ENCODE measurements around the gene EBF3.
A peak's percentile ranks its signal among the peaks of the same experiment; 100 is the strongest.

The EBF3 gene, protein sequence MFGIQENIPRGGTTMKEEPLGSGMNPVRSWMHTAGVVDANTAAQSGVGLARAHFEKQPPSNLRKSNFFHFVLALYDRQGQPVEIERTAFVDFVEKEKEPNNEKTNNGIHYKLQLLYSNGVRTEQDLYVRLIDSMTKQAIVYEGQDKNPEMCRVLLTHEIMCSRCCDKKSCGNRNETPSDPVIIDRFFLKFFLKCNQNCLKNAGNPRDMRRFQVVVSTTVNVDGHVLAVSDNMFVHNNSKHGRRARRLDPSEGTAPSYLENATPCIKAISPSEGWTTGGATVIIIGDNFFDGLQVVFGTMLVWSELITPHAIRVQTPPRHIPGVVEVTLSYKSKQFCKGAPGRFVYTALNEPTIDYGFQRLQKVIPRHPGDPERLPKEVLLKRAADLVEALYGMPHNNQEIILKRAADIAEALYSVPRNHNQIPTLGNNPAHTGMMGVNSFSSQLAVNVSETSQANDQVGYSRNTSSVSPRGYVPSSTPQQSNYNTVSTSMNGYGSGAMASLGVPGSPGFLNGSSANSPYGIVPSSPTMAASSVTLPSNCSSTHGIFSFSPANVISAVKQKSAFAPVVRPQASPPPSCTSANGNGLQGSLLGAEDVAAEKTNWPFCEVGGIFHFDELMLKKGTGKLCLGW

DNA sequence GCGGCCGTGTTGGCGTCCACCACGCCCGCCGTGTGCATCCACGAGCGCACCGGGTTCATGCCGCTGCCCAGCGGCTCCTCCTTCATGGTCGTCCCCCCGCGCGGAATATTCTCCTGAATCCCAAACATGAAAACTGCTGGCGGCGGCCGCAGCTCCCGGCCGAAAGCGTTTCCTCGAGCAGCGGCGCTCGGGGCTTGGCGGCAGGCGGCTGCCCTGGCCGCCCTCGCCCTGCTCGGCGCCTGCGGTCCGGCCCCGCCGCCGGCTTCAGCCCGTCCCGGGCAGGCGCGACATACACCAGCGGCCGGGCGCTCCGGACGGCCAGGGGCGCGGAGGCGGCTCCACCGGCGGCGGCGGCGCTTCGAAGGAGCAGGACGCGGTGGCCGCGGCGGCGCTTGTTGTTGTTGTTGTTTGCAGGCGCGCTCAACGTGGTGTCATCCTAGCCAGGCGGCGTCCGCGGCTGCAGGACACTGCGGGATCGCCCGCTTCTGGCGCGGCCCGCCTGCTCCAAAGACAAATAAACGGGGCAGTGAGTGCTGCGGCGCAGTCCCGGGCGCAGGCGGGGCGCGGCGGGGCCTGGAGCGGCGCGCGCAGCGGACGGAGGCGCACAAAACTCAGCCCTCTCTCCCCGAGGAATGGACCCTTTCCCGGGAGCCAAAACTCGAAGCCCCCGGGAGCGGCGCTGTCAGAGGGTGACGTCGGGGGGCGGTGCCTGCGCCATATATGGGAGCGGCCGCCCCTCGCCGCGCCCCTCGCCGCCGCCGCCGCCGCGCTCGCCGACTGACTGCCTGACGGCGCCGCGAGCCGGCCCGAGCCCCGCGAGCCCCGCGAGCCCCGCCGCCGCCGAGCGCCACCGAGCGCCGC, at the start of gene EBF3:
Gene EBF3 (minus strand): TSS at position 634 of the 861 bp plus-strand sequence. CDS start 506 bp downstream, at position 128.
- DNase-seq, result peak; percentile 56

DNA sequence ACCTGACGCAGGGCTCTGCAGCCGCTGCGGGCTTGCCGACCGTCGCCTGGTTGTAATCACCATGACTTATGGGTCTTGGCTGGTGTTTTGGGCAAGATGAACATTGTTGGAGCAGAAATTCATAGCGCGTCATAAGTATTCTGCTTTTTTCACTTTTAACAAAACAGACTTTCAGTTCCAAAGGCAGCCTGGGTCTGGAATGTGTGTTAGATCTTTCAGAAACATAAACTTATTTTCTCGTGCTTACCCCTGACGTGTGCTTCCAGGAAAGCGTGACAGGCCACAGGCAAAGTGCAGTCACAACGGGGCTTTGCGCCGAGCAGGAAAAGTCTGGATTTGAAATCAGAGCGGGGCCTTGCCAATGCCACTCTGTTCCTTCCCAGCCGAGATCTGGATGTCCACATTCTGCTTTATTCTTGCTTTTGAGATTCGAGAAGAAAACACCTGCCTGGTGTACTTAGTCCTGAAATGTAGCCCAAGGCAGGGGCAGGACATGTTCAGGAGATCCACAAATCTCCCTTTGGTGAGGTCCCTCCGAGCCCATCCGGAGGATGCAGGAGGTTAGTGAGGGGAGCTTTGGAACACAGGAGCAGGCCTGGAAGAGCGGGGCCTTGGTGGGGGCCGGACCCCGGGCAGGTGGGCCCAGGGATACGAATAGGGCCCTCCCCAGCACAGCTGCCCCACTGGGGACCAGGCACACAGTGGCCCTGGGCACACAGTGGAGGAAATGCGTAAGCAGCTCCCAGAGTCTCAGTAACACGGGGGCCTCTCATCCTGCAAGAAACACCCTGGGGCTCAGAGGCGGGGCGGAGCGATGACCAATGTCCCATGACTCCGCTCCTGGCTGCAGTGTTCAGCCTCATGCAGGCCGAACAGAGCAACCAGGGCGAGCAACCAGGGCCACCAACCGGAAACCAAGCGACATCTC, 49.5 kb upstream of the EBF3 start:
- no peak for DNase-seq

DNA sequence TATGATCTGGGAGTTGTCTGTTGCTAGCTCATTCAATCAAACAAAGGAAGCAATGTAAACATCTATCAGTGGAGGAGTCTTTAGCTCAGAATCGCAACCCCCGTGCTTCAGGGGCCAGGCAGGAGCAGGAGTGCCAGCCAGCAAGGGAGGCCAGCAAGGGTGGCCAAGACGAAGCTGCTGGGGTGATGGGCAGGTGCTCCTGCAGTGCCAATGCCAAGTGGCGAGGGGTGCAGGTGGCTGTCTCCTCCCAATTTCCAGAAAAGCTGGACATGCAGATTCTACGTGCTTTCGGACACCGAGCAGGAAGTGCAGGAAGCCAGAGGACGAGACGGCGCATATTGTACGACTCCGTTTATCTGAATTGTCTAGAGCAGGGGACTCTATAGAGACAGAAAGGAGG, 48.1 kb upstream of the EBF3 start:
- DNase-seq, result no peak

DNA sequence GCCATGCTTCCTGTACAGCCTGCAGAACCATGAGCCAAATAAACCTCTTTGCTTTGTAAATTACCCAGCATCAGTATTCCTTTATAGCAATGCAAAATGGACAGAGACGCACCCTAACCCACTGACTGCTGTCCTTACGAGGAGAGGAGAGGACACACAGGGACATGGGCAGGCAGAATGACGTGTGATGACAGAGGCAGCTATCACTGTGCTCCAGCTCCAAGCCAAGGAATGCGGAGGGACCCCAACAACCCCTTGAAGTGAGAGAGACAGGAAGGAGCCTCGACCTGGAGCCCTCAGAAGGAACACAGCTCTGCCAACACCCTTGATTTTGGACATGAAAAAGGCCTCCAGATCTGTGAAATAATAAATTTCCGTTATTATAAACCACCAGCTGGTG, 46.6 kb upstream of the EBF3 start:
- no peak for DNase-seq

DNA sequence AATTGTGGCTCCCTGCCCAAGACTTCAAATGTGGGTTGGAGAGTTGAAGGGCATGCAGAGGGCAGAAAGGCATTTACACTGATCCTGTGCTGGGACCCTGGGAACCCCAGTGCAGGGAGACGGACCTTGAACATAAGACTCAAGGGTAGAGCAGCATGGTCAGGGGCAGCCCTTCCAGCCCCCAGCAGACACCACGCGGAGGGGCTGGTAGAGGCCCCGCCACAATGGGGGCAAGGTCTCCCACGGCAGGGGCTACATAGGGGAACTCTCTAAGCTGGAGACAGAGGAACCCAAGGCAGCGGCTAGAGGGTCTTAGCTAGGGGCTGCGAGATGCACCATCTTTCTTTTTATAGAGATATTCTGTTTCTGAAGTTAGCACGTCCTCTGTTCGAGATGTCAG, 45.2 kb upstream of the EBF3 start:
- DNase-seq, result no peak

DNA sequence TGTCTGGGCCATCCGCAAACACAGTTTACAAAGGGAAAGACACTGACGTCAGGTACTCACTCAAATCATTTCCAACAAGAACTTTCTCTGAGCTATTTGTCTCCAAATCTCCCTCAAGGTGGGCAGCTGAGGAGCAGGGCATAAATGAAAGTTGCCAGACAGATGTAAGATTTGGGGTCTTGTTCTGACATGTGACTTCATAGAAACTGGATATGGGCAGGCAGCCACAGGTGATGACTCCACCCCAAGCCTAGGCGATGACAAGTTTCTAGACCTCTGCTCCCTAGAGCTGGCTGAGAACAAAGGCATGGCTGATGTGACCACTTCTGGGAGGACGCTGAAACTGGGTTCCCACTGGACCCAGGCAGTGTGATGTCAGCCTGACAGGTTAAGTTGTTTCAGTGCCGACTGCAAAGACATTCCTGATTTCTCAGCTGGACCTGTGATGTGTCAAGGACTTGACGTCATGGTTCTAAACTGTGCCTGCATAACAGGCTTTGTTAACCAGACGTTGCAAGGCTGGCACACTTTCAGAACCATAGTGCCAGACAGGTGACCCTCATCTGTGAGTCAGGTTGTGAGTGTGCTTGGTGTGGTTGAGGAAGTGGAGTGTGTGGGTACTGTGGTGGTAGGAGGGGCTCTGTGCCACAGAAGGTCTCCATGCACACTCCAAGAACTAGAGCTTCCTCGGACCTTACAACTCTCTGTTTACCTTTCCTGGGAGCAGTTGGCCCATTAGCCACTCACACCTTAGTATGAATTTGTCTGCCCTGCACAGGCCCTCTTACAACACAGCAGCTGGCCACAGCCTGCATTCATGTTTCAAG, 39.9 kb upstream of the EBF3 start:
- DNase-seq, result no peak

DNA sequence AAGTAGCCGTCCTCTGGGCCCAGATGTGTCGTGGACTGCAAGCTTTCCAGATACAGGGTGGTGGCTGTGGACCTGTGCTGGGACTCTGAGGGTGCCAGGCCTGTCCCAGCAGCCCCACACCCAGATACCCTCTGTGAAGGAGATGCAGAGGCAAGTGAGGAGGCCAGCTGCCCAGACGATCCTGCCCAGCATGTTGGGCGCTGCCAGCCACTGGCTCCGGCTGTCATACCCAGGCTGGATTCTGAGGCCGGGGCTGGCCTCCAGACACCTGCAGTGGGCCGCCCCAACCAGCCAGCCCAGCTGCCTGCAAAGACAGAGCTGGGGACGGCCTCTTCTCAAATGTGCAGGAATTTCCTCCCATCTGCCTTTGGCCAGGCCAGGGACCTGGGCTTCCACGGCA, 39.1 kb upstream of the EBF3 start:
- no peak for DNase-seq

DNA sequence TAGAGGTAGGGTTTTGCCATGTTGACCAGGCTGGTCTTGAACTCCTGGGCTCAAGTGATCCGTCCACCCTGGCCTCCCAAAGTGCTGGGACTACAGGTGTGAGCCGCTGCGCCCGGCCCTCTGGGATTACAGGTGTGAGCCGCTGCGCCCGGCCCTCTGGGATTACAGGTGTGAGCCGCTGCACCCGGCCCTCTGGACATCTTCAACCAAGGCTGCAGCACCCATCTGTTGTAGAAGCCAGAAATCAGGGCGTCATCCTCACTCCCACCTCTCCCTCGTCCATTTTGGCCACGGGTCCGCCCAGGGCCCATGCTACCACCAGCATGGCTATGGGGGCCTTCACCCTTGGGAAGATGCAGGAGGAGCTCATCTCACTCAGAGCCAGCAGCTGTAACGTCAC, 38.5 kb upstream of the EBF3 start:
- DNase-seq, result no peak

DNA sequence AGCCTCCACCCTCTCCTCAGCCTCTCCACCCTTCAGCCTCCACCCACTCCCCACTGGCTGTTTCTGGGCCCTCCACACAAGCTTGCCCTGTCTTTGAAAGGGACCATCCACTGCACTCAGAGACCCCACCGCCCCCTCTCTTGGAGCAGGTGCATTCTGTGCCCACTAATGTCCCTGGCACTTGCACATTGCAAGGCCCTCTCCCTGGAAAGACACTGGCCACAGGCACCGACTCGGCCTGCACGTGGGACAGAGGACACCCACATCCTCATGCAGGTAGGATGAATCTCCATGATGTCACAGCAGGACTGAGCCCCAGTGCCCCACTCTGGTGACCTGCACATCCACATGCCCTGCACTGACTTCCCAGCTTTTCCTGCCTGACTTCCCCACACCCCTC, 36.8 kb upstream of the EBF3 start:
- no peak for DNase-seq

DNA sequence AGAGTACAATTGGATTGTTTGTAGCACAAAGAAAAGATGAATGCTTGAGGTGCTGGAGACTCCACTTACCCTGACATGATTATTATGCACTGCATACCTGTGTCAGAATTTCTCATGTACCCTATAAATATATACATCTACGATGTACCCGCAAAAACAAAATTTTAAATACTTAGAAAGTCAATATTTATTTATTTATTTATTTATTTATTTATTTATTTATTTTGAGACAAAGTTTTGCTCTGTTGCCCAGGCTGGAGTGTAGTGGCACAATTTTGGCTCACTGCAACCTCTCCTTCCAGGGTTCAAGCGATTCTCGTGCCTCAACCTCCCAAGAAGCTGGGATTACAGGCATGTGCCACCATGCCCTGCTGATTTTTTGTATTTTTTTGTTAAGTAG, 35.1 kb upstream of the EBF3 start:
- DNase-seq, result no peak

DNA sequence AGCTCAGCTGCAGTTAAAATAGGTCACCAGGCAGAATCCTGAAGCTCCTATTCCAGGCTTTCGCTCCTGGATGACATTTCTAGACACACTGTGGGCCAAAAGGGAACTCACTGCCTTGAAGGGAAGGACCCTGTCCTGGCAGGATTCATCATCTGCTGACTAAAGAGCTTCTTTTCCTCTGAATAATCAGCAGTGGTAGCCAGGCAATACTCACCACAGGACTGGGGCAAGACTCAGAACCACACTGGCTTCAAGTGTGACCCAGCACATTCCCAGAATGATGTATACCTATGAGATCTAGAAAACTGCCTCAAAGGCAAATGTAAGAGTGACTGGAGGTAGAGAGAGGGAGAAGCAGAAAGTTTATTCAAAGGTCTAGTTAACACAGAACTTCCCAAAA, 29.5 kb upstream of the EBF3 start:
- DNase-seq, result no peak

DNA sequence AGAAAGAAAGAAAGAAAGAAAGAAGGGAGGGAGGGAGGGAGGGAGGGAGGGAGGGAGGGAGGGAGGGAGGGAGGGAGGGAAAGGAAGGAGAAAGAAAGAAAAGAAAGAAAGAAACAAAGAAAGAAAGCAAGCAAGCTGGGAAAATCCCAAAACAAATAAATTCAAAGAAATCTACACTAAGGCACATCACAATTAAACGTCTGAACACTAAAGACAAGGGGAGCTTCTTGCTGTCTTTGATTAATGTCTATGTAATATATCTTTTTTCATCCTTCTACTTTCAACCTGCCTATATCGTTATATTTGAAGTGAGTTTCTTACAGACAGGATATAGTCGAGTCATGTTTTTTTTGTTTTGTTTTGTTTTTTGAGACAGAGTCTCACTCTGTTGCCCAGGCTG, 28.3 kb upstream of the EBF3 start:
- no peak for DNase-seq

DNA sequence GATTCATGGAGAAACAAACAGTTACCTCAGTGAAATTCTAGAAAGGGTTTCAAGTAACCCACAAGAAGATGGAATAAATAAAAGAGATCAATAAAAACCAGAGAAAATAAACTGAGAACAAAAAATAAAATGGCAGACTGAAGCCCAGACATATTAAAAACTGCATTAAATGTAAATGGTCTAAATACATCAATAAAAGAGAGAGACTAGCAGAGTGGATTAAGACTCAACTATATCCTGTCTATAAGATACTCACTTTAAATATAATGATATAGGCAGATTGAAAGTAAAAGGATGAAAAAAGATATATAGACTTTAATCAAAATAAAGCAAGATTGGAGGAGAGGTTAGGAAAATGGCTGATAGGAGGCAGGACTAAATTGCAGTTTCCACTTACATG, 18.8 kb upstream of the EBF3 start:
- no peak for DNase-seq

DNA sequence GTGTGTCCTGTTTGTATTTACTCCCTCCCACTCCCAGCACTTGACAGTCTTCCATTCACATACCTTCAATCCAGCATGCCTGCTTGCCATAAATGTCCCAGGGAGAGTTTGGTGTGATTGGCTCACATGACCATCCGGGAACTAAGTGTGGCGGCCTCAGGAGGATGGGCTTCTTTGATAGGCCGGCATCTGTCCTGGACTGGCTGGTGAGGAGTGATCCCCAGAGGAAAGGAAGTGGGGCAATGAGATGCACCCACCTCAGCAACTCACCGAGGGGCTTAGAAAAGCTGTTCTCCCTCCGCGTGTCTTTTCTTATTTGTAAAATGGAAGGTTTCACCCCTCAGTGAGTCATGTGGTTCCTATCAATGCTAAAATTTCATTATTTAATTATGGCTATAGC, 14.9 kb upstream of the EBF3 start:
- no peak for DNase-seq

DNA sequence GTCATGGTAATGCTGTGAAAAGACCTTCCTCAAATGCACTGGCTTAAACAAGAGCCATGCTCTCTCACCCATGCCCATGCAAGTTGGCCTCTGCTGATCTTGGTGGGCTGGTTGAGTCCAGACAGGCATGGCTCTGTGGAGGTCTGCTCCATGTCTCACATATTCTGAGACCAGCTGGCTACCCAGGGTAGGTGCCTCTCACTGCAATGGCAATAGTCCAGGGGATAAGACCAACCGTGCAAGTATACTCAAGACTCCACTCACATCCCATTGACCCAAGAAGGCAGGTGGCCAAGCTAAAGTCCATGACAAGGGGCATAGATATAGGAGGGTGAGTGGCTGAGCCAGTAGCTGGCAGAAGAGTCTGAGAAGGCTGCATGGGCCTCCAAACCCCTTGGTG, 14.2 kb upstream of the EBF3 start:
- no peak for DNase-seq

DNA sequence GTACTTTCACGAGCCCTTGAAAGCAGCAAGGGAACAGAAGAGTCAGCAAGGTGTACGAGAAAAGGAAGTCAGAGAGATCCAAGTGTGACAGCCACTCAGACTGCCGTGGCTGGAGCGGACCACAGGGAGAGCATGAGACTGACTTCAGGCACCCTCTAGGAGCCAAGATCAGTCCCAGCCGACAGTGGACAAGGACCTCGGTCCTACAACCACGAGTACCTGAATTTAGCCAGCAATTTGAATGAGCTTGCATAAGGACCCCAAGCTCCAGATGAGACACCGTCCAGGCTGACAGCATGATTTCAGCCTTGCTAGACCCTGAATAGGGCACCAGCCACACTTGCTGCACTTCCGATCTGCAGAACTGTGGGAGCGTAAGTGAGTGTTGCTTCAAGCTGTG, 13.7 kb upstream of the EBF3 start:
- DNase-seq, result no peak

DNA sequence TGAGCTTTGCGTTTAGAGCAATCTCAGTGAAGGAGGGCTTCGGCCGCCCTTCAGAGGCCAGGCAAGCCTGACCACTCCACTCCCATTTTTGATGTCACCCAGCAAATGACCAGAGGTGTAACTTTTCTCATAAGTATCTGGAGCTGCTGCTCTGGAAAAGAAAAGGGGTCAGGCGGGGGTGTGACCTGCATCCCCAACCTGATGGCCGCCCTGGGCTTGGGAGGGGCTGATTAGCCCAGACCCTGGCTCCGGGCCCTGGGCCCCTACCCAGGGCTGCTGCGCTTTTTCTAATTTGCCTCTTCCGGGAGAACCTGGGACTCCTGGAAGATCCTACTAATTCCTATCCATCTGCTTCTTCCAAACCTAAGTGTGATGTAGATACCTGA, 9.6 kb upstream of the EBF3 start:
- no peak for DNase-seq

DNA sequence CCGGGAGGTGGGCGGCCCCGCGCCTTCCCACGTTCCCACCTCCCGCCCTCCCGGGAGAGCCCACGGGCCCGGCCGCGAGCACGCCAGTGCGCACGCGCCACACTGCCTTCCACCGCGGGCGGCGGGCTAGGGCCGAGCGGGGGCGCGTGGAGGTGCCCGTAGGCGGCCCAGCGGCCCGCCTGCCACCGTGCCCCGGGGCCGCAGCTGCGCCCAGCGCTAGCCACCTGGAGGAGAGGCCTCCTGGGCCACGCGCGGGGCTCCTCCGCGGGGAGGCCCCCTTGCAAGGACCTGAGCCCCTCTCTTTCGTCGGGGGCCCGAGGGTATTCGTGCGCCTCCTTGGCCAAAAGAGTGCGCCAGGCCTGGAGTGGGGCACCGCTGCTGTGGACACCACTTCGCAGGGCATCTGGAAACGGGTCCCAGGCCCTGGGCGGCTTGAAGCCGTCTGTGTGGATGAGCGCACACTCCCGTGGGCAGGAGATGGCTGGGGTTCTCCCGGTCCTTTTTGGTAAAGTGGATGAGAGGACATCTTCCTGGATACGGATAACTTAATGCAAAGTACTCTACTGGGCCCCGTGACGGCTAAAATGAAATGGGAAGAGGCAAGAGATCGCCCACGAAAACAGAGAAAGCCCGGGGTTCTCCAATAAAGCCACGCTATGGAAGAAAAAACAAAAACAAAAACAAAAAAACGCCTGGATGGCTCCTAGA, 9.0 kb upstream of the EBF3 start:
- DNase-seq, result no peak

DNA sequence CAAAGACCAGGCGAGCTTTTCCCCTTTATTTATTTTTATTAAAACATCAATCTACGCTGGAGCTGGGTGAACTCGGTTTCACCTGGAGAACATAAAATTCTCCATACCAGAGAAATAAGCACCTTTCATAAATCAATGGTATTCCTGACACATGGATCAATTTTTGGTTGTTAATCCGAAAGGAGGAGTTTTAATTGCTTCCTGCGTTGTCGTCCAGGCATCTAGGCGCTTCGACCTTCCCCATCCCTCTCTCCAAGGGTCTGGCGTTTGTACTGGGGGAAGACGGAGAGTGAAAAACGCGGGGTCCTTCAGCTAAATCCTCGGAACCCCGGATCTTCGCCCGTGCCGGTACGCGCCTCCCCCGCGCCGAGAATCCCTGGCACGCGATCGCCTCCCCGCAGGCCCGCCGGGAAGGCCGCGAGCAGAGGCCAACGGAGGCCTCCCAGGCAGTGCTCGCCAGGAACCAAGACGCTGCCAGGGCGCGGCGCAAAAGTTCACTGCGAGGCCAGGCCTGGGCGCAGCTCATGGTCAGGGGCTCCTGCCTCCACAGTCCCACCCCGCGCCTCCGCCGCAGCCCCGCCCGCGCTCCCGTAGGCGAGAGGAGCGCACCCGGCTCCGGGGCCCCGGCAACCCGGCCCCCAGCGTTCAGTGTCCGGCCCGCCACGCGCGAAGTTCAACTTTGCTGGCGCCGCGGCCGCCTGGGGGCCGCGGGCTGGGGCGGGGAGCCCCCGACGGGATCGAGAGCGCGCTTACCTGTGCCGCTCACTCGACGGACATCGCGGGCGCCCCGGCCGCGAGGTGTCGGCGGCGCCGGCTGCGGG, 8.3 kb upstream of the EBF3 start:
- DNase-seq, result no peak

Data from activated CD4-positive, alpha-beta T cell treated with anti-CD3 and anti-CD28 coated beads for 48 hours (primary cell).